Testis (tissue), 2 donors: Measurements from ENCODE around the gene IL20RA.
"Not testable (repeated sequence)": the region's sequence is repeated elsewhere in the genome, so short reads cannot be mapped to it uniquely, and the experiment has no call there.

ENCODE experiments used
- POLR2A ChIP-seq: fragments of 450-650 bp; IDR thresholded peaks from one replicate; pipeline ENCODE4 v1.6.1; 2017; ENCODE audit warnings: antibody characterized with exemption, mild to moderate bottlenecking, moderate library complexity
- TF ChIP-seq, protein P1 (sequence below), 3 experiments: fragments of 450-650 bp in 2 of 3; fragments of 200-600 bp in 1 of 3; sonication (generic) in 1 of 3; IDR thresholded peaks; one replicate each; pipeline ENCODE4 v1.5.1; 2016 to 2019; ENCODE audit warnings: antibody characterized with exemption in 3 of 3, mild to moderate bottlenecking in 2 of 3, moderate library complexity in 1 of 3

- TF ChIP-seq, protein P1, sequence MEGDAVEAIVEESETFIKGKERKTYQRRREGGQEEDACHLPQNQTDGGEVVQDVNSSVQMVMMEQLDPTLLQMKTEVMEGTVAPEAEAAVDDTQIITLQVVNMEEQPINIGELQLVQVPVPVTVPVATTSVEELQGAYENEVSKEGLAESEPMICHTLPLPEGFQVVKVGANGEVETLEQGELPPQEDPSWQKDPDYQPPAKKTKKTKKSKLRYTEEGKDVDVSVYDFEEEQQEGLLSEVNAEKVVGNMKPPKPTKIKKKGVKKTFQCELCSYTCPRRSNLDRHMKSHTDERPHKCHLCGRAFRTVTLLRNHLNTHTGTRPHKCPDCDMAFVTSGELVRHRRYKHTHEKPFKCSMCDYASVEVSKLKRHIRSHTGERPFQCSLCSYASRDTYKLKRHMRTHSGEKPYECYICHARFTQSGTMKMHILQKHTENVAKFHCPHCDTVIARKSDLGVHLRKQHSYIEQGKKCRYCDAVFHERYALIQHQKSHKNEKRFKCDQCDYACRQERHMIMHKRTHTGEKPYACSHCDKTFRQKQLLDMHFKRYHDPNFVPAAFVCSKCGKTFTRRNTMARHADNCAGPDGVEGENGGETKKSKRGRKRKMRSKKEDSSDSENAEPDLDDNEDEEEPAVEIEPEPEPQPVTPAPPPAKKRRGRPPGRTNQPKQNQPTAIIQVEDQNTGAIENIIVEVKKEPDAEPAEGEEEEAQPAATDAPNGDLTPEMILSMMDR (IDR thresholded peaks at IDR 0.05): not testable (repeated sequence)
- TF ChIP-seq POLR2A: not testable (repeated sequence)
Measured at GRCh38 chr6:136973781-136974180, 71.0 kb downstream of the IL20RA start.
